ENCODE data around the gene HSD17B3.

DNA sequence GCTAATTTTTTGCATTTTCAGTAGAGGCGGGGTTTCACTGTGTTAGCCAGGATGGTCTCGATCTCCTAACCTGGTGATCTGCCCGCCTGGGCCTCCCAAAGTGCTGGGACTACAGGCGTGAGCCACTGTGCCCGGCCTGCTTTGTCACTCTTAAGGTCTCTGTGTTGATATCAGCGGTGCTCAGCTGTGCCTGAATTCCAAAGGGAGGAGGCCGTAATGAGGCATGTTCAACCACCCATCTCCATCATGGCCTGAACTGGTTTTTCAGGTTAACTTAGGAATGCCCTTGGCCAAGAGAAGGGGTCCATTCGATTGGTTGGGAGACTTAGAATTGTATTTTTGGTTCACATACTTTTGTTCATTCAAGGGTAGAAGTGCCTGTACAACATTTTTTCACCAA lies 22.0 kb downstream of the HSD17B3 start:
- no peak for TF ChIP-seq EZH2 (IDR thresholded peaks at IDR 0.05; ENCODE audit: borderline replicate concordance, low read depth, low read length, severe bottlenecking)
- TF ChIP-seq, protein P1, sequence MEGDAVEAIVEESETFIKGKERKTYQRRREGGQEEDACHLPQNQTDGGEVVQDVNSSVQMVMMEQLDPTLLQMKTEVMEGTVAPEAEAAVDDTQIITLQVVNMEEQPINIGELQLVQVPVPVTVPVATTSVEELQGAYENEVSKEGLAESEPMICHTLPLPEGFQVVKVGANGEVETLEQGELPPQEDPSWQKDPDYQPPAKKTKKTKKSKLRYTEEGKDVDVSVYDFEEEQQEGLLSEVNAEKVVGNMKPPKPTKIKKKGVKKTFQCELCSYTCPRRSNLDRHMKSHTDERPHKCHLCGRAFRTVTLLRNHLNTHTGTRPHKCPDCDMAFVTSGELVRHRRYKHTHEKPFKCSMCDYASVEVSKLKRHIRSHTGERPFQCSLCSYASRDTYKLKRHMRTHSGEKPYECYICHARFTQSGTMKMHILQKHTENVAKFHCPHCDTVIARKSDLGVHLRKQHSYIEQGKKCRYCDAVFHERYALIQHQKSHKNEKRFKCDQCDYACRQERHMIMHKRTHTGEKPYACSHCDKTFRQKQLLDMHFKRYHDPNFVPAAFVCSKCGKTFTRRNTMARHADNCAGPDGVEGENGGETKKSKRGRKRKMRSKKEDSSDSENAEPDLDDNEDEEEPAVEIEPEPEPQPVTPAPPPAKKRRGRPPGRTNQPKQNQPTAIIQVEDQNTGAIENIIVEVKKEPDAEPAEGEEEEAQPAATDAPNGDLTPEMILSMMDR (IDR thresholded peaks at IDR 0.05; ENCODE audit: extremely low read depth in 1 of 2, insufficient read depth in 1 of 2, low read depth in 1 of 2, low read length in 2 of 2), result no peak

Data from endothelial cell of umbilical vein (primary cell).